Measurements from ENCODE around the gene NINL.
"Not testable (repeated sequence)": the region's sequence is repeated elsewhere in the genome, so short reads cannot be mapped to it uniquely, and the experiment has no call there.

The NINL gene

DNA sequence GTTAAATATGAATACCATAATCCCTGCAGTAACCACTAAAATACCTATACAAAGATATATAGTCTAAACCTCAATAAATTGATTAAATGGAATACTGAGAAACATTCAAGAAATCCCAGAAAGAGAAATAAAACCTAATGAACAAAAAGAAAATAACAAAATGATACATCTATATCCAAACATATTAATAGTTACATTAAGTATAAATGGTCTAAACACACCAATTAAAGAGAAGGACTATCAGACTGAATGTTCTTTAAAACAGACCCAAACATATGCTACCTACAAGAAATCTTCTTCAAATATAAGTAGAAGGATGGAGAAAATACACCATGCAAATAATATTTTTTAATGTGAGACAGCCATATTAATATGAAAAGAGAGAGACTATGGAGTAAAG, 22.0 kb downstream of the NINL start:
- TF ChIP-seq CTCF (IDR thresholded peaks at IDR 0.05; ENCODE audit: low read depth, low read length), result no peak
- no peak for DNase-seq (ENCODE audit: extremely low read depth, low read depth)

DNA sequence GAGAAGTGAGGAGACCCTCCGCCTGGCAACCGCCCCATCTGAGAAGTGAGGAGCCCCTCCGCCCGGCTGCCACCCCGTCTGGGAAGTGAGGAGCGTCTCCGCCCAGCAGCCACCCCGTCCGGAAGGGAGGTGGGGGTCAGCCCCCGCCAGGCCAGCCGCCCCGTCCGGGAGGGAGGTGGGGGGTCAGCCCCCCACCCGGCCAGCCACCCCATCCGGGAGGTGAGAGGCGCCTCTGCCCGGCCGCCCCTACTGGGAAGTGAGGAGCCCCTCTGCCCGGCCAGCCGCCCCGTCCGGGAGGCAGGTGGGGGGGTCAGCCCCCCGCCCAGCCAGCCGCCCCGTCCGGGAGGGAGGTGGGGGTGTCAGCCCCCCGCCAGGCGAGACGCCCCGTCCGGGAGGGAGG, 23.6 kb downstream of the NINL start:
- not testable (repeated sequence) for DNase-seq (ENCODE audit: extremely low read depth, low read depth)

DNA sequence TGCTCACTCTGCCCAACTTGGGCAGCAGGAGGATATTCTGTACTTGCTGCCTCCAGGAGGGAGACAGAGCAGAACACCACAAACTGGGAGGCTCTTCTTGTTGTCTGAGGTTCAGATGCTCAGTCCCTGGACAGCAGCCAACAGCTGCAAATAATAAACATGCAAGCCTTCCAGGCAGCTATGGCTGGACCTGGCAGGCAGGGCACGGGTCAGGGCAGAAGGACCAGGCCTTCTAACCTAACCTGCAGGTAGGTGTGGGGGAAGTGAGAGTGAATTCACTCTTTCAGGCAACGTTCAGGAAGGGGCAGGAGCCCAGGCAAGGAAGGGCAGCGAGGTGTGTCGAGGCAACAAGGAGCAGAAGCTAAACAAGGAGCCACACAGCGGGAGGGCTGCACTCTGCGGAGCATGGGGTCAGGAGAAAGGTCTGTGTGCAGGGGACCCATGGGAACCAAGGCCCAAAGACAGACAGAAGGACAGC, 31.5 kb downstream of the NINL start:
- DNase-seq (ENCODE audit: extremely low read depth, low read depth), result peak; percentile 78
- no peak; the same call in 1 of the 2 replicates for TF ChIP-seq CTCF (IDR thresholded peaks at IDR 0.05; ENCODE audit: low read depth, low read length)

GRCh38 chr20:25552977-25553376, 32.4 kb downstream of the NINL start:
- DNase-seq (ENCODE audit: extremely low read depth, low read depth), result no peak
- TF ChIP-seq CTCF (IDR thresholded peaks at IDR 0.05; ENCODE audit: low read depth, low read length), result no peak

- TF ChIP-seq CTCF (IDR thresholded peaks at IDR 0.05; ENCODE audit: low read depth, low read length), result no peak
- DNase-seq (ENCODE audit: extremely low read depth, low read depth), result no peak
Observed at GRCh38 chr20:25551413-25552215, 33.7 kb downstream of the NINL start.

- DNase-seq (ENCODE audit: extremely low read depth, low read depth), result not testable (repeated sequence)
Observed at GRCh38 chr20:25550645-25551337, 34.5 kb downstream of the NINL start.

GRCh38 chr20:25549843-25550477, 35.4 kb downstream of the NINL start:
- DNase-seq (ENCODE audit: extremely low read depth, low read depth), result no peak
- no peak for TF ChIP-seq CTCF (IDR thresholded peaks at IDR 0.05; ENCODE audit: low read depth, low read length)

DNA sequence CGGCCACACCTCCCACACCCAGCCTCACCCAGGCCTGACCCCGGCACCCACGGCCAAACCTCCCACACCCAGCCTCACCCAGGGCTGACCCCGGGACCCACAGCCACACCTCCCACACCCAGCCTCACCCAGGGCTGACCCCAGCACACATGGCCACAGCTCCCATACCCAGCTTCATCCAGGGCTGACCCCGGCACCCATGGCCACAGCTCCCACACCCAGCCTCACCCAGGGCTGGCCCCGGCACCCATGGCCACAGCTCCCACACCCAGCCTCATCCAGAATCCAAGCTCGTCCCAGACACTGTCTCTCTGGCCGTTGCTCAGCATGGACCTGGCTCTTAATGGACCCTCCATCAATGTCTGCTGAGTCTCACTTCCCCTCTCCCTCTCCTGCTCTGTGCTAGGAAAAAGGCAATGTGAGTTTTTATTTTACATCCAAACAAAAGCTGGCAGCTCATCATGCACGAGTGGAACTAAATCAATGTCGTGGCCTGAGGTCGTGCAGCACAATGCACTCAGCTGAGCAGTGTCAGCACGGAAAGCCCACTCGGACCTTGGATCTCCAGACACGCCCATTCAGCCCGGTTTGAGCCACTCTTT, 36.1 kb downstream of the NINL start:
- TF ChIP-seq CTCF (IDR thresholded peaks at IDR 0.05; ENCODE audit: low read depth, low read length), result no peak
- DNase-seq (ENCODE audit: extremely low read depth, low read depth), result no peak
